Measurements from ENCODE around the gene KRT15. TPM values are rescaled to one million over a fixed set of nuclear protein-coding genes. Genes with fewer than 3 reads are reported as not detected.

KRT15 gene
- polyA plus RNA-seq, 1 donor (not counting 4 experiments of a cell fraction or from before 2014, with no cell fraction given) = 729 TPM

DNA sequence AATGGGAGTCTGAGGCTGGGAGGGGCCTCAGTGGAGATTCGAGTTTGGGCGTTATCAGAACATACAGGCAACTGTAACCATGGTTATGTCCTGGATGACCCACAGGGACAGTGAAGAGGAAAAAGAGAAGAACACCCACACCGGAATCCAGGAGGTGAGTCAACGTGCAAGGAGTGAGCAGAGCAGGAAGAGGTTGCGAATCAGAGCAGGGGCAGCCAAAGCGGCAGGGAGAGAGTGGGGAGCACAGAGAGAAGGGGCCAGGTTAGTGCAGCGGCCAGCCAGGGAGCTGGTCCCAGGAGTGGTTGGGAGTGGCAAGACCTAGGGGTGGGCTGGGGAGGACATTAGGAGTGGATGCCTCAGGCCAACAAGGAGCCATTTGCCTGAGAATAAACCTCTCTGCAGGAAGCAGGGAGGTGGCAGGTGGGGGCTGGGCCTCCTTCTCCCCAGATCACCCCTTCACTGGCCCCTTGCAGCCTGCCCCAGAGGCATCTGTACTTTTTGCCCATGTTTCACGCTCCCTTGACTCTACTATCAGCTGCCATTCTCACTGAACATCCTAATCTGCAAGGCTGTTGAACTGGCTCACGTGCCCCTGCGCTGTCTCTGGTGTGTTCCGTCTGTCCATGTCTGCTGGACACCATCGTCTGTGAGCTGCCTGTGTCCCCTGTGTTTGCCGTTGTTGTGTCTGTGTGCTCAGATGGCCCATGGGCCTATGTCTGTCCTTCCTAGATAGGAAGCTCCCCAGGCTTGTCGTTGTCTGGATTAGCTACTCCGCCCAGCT is 18.4 kb downstream of the KRT15 start:
- FAIRE-seq = peak; percentile 87

DNA sequence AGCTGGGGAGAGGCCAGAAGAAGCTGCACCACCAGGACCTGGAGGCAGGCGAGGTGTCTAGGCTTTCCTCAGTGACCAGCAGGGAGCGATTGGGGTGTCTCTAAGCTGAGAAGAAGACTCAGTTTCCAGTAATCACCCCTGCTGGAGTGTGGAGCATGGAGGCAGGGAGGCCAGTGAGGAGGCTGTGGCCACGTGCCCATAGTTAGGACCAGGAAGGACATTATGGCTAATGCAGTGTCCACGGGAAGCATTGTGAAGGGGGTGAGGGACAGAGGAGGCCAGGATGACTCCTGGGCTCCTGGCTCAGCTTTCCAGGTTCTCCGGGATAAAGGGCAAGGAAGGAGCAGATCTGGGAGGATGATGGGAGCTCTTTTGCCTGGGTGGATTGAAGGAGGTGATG is 19.0 kb downstream of the KRT15 start:
- H3K9me3 ChIP-seq (ENCODE audit: control insufficient read depth, low read depth, low read length) = no peaks in the 10 kb centered on the region
- dilution Hi-C loops (cut with MboI; ENCODE audit: extremely low pct_ligation_motif_present, low sequenced_read_pairs) = no loop called here
- H3K4me2 ChIP-seq (ENCODE audit: control insufficient read depth, extremely low read depth, insufficient read depth, low read depth, low read length) = peak overlapping the region; percentile 55
- peaks cover 35% of the 10 kb centered on the region for H3K4me1 ChIP-seq (ENCODE audit: control insufficient read depth, extremely low read depth, insufficient read depth, low read length)
- no peaks in the 10 kb centered on the region for H4K20me1 ChIP-seq (ENCODE audit: control insufficient read depth, extremely low read depth, insufficient read depth, low read length)
- H3K9me1 ChIP-seq (ENCODE audit: control insufficient read depth, extremely low read depth, insufficient read depth, low read length) = no peaks in the 10 kb centered on the region
- H3K79me2 ChIP-seq (ENCODE audit: control insufficient read depth, insufficient read depth, low read length) = no peaks in the 10 kb centered on the region
- H3K27ac ChIP-seq (ENCODE audit: control insufficient read depth, insufficient read depth, low read length) = peak overlapping the region; percentile 41
- no peak overlapping the region for H3K4me3 ChIP-seq (ENCODE audit: control insufficient read depth in 2 of 3, extremely low read depth in 1 of 3, insufficient read depth in 2 of 3, low read depth in 1 of 3, low read length in 3 of 3)
- TF ChIP-seq EZH2 (IDR thresholded peaks at IDR 0.05; ENCODE audit: low read length) = no peak
- TF ChIP-seq, protein P1, sequence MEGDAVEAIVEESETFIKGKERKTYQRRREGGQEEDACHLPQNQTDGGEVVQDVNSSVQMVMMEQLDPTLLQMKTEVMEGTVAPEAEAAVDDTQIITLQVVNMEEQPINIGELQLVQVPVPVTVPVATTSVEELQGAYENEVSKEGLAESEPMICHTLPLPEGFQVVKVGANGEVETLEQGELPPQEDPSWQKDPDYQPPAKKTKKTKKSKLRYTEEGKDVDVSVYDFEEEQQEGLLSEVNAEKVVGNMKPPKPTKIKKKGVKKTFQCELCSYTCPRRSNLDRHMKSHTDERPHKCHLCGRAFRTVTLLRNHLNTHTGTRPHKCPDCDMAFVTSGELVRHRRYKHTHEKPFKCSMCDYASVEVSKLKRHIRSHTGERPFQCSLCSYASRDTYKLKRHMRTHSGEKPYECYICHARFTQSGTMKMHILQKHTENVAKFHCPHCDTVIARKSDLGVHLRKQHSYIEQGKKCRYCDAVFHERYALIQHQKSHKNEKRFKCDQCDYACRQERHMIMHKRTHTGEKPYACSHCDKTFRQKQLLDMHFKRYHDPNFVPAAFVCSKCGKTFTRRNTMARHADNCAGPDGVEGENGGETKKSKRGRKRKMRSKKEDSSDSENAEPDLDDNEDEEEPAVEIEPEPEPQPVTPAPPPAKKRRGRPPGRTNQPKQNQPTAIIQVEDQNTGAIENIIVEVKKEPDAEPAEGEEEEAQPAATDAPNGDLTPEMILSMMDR (optimal IDR thresholded peaks at IDR 0.05 in 1 of 3, IDR thresholded peaks at IDR 0.05 in 1 of 3, conservative IDR thresholded peaks at IDR 0.05 in 1 of 3; ENCODE audit: extremely low read depth in 1 of 3, insufficient read depth in 2 of 3, low read length in 3 of 3) = no peak
- H3K27me3 ChIP-seq (ENCODE audit: control insufficient read depth, extremely low read depth, insufficient read depth, low read length) = no peaks in the 10 kb centered on the region
- no peak overlapping the region for H3K9ac ChIP-seq (ENCODE audit: control insufficient read depth, extremely low read depth, insufficient read depth, low read length)
- no peak for DNase-seq (ENCODE audit: low read depth, low spot score)
- H3K36me3 ChIP-seq (ENCODE audit: control insufficient read depth in 2 of 2, extremely low read depth in 1 of 2, insufficient read depth in 2 of 2, low read length in 2 of 2) = no peaks in the 10 kb centered on the region
- no peak for FAIRE-seq
- no peak overlapping the region for H2AFZ ChIP-seq (ENCODE audit: control insufficient read depth, low read length)

More for the DNA sequence above, 18.4 kb downstream of the KRT15 start:
- dilution Hi-C loops (cut with MboI; ENCODE audit: extremely low pct_ligation_motif_present, low sequenced_read_pairs) = no loop called here
- TF ChIP-seq EZH2 (IDR thresholded peaks at IDR 0.05; ENCODE audit: low read length) = no peak
- TF ChIP-seq, protein P1 (optimal IDR thresholded peaks at IDR 0.05 in 1 of 3, IDR thresholded peaks at IDR 0.05 in 1 of 3, conservative IDR thresholded peaks at IDR 0.05 in 1 of 3; ENCODE audit: extremely low read depth in 1 of 3, insufficient read depth in 2 of 3, low read length in 3 of 3) = no peak
- Histone ChIP-seq H3K9ac (ENCODE audit: control insufficient read depth, extremely low read depth, insufficient read depth, low read length) (peak overlapping the region; percentile 30), H3K4me2 (ENCODE audit: control insufficient read depth, extremely low read depth, insufficient read depth, low read depth, low read length) (peak overlapping the region; percentile 55), H3K27ac (ENCODE audit: control insufficient read depth, insufficient read depth, low read length) (peak overlapping the region; percentile 41), H3K4me3 (ENCODE audit: control insufficient read depth in 2 of 3, extremely low read depth in 1 of 3, insufficient read depth in 2 of 3, low read depth in 1 of 3, low read length in 3 of 3) (peak overlapping the region in 1 of 3 experiments; percentile 24), H3K36me3 (ENCODE audit: control insufficient read depth in 2 of 2, extremely low read depth in 1 of 2, insufficient read depth in 2 of 2, low read length in 2 of 2) (no peaks in the 10 kb centered on the region), H3K4me1 (ENCODE audit: control insufficient read depth, extremely low read depth, insufficient read depth, low read length) (peaks cover 32% of the 10 kb centered on the region), H3K79me2 (ENCODE audit: control insufficient read depth, insufficient read depth, low read length) (no peaks in the 10 kb centered on the region), H3K9me1 (ENCODE audit: control insufficient read depth, extremely low read depth, insufficient read depth, low read length) (no peaks in the 10 kb centered on the region), H3K27me3 (ENCODE audit: control insufficient read depth, extremely low read depth, insufficient read depth, low read length) (no peaks in the 10 kb centered on the region), H3K9me3 (ENCODE audit: control insufficient read depth, low read depth, low read length) (no peaks in the 10 kb centered on the region), H2AFZ (ENCODE audit: control insufficient read depth, low read length) (peak overlapping the region; percentile 74), H4K20me1 (ENCODE audit: control insufficient read depth, extremely low read depth, insufficient read depth, low read length) (no peaks in the 10 kb centered on the region)
- DNase-seq (ENCODE audit: low read depth, low spot score) = no peak
